ENCODE results near the gene SYCE1.
"Not testable (repeated sequence)": the region's sequence is repeated elsewhere in the genome, so short reads cannot be mapped to it uniquely, and the experiment has no call there.

SYCE1 gene, protein sequence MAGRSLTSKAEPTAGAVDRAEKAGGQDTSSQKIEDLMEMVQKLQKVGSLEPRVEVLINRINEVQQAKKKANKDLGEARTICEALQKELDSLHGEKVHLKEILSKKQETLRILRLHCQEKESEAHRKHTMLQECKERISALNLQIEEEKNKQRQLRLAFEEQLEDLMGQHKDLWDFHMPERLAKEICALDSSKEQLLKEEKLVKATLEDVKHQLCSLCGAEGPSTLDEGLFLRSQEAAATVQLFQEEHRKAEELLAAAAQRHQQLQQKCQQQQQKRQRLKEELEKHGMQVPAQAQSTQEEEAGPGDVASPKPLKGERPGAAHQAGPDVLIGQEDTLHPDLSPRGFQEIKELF

DNA sequence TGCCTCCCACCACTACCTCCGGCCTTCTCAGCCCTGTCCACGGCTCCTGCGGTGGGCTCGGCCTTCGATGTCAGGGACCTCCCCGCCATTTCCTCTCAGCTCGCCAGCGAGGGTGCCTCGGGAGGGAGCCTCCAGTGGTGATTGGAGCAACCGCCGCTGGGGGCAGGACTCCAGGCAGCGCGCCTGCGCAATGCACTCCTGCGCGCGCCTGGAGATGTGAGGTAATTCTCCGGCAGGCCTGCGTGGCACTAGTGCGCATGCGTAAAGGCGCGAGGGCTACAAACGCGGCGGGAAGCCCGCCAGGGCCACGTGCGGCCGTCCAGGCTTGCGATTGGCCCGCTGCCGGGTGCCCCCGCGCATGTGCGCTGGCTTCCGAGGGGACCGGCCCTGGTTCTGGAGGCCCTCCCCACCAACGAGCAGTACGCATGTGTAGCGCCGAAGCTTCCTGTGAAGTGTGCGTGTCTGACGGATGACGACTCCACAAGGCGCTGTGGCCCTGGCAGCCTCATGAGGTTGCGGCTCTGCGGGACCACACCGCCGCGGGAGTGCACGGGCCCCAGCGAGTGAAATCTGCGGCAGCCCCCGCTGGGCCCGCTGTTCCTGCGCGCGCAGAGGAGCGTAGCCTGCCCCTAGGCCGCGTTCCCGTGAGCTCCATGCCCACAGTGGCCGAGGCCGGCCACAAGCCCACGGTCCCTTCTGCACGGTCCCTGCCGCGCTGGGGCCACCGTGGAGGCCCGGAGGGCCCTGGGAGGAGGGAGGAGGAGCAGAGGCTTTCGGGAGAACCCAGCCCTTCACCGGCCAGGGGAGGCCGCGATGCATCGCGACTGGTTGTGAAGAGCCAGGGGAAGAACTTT, at the start of gene SYCE1:
Gene SYCE1 (minus strand): TSS at position 143 of the 854 bp plus-strand sequence. CDS start 54 bp downstream, at position 89.
- no peak for DNase-seq

DNA sequence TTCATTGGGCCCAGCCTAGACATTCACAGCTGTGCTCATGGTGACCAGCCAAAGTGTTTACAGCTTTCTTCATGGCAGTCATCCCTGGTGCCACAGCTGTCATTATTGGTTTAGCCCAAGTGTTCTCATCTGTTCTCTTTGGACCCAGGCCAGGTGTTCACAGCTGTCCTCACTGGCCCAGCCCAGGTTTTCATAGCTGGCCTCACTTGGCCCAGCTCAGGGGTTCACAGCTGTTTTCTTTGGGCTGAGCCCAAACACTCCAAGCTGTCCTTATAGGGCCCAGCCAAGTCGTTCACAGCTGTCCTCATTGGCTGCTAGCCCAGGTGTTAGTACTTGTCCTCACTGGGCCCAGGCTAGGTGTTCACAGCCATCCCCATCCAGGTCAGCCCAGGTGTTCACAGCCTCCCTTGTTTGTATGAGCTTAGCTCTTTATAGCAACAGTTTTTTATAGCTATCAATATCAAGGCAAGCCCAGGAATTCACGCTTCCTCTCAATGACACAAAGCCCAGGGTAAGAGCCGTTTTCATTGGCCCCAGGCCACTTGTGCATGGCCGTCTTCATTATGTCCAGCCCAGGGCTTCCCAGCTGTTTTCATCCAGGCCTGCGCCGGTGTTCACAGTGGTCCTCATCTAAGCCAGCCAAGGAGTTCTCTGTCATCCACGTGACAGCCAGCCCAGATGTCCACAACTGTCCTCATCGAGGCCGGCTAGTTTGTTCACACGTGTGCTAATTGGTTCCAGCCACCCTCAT, 49.6 kb upstream of the SYCE1 start:
- no peak for DNase-seq

DNA sequence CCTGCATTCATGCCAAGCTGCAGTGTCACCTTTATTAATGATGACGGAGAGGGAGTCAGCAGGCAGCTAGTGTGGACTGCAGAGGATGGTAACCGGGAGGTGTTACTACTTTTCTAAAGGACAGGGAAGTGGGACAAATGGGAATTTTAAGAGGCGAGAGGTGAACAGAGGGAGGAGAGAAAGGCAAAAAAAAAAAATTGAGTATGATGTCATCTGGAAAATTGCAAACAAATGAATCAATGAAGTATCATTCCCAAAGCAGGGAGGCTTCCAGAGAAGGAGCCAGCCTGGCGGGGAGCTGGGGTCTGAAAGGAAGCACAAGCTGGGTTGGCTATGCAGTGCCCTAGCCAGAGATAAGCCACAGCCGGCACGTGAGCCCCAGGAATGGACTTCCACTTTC, 48.3 kb upstream of the SYCE1 start:
- DNase-seq: no peak

DNA sequence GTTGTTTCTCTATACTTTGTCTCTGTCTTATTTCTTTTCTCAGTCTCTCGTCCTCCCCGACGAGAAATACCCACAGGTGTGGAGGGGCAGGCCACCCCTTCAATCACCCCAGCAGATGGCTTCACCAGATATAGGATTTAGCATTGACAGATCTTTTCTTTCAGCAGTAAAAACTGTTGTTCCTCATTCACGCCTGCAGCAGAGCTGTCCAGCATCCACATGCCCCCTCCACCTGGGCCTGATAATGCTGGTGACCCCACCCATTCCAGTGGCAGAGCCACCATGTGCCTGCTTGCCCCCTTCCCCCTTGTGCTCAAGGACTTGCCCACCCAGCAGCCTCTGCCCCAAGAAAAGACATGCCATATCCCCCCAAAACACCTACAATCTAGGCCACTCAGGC, 45.7 kb upstream of the SYCE1 start:
- DNase-seq: no peak

DNA sequence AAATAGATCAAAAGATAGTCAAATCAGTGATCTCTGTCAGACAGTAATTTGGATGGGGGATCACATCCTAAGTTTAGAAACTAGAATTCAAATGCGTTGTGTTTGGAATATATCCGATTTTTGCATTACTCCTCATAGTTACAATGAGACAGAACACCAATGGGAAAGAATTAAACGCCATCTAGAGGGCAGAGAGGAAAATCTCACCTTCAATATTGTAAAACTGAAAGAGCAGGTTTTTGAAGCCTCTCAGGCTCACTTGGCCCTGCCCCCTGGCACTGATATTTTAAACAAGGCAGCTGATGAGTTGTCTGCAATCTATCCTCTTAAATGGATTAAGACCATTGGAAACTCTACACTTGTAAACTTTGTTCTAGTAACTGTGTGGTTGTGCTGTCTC, 43.5 kb upstream of the SYCE1 start:
- no peak for DNase-seq

DNA sequence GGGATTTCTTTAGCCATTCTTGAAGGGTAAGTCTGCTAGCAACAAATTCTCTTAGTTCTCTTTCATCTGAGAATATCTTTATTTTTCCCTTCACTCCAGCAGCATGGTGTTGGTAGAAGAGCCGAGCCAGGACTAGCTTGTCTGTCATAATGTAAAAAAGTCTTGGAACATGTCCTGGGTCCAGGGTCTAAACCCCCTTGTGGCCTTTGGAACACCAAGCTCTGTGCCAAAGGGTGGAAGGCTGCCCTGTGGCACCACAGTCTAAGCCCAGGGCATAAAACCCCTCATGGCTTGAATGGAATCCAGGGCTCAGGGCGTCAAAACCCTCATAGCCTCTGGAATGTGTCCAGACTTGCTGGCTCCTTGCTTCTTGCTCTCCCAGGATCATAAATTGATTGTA, 38.1 kb upstream of the SYCE1 start:
- DNase-seq: not testable (repeated sequence)

DNA sequence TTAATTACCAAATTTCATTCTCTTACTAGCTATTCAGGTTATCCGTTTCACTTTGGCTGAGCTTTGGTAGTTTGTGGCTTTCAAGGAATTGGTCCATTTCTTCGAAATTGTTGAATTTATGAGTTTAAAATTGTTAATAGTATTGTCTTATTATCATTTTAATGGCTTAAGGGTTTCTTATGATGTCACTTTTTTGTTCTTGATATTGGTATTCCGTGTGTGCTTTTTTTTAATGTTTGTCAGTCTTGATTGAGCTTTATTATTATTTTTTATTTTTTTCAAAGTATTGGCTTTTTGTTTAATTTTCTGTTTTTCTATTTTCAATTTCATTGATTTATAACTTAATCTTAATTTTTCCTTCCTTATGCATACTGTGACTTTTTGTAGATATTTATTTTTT, 35.3 kb upstream of the SYCE1 start:
- no peak for DNase-seq

DNA sequence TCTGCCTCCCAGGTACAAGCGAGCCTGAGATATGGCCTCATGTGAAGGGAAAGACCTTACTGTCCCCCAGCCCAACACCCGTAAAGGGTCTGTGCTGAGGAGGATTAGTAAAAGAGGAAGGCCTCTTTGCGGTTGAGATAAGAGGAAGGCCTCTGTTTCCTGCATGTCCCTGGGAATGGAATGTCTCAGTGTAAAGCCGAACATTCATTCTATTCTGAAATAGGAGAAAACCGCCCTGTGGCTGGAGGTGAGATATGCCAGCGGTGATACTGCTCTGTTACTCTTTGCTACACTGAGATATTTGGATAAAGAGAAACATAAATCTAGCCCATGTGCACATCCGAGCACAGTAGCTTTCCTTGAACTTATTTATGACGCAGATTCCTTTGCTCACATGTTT, 34.5 kb upstream of the SYCE1 start:
- not testable (repeated sequence) for DNase-seq

DNA sequence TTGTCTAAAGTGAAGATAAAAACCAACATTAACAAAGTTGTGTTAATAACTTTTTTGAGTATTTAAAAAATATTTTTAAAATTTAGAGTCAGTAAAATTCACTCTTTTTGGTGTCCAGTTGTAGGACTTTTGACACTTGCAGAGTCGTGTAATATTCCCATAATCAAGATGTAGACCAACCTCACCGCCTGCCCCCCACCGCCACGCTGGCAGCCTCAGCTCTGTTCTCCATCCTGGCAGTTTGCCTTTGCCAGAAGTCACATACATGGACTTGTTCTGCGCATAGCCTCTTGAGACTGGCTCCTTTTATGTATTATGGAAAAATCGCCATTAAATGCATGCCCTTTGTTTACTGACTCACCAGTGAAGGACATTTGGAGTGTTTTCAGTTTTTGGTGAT, 27.3 kb upstream of the SYCE1 start:
- no peak for DNase-seq

DNA sequence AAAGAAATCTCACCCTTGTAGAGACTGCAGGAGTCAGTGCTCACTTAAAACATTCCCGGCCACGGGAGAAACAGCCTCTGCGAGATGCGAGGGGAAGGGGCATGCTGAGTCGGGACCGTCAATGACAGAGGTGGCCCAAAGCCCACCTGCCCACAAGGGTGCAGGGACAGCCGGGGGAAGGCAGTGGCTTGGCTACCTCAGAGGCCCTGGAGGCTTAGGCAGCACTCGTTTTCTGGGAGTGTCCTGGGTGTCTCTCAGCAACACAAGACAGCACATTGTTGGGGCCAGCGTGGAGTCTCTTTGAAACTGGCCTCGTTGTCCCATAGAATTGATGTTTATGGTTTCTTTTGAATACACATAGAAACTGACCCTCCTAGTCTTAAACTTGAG, 25.6 kb upstream of the SYCE1 start:
- DNase-seq: no peak

DNA sequence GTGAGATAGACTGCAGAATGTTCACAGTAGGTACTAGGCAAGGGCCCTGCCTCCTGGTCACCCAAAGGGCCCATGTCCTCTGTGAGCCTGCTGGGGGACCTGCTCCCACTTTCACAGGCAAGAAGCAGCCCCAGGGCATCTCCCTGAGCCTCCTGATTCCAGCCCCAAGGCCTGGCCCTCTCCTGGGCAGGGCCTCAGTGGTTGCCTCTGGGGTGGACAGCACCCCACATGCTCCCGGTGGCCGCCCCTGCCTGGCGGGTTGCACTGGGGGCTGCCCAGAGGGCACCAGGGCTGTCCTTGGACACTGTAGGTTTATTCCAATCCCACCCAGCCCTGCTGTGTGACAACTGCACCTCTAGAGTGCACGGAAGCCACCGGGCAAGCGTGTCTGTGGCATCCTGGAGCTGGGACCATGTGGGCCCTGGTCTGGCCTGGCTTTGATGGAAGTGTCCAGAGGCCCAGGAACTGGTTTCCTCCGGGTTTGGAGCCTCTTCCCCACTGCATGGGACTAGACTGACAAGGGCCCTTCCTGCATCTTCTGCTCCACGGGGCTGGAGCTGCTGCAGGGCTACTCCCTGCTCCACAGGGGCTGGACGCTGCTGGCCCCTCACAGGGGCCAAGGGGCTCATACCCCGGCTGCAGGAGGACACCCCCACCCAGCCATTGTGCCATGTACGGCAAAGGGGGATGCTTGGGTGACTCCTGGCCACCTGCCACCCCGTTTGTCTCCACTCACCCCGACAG, 25.0 kb upstream of the SYCE1 start:
- DNase-seq: no peak

DNA sequence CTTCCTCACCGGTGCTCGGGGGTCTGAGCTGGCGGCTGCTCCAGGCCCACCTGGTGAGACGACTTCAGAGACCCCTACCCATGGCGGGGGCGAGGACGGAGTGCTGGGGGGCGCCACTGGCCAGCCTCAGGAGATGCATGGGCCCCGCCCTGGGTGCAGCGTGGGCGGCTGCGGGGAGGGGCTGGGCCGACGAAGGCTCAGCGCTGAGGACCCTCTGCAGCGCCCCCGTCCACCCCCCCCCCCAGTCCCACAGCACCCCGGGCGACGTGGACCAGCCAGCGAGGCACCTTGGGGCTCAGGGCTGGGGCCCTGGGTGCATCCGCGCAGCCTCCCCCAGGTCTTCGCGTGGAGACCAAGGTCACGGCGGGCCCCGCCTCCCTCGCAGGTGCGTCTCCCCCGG, 11.7 kb upstream of the SYCE1 start:
- DNase-seq: not testable (repeated sequence)

DNA sequence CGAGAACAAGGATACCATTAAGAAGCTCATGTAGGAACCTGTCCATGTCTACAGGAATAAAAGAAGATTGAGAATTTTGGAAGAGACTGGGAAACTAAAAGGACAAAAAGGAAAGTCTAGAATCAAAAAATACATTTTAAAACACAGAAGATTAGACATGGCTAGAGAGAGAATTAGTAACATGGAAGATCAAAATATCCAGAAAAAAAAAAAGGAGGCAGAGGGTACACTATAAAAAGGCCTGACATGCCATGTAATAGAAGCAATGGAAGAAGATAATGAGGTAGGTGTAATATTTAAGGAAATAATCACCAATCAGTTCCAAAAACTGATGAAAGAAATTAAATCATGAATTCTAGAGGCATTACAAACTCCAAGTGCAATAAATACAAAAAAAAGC, 8.1 kb upstream of the SYCE1 start:
- not testable (repeated sequence) for DNase-seq

DNA sequence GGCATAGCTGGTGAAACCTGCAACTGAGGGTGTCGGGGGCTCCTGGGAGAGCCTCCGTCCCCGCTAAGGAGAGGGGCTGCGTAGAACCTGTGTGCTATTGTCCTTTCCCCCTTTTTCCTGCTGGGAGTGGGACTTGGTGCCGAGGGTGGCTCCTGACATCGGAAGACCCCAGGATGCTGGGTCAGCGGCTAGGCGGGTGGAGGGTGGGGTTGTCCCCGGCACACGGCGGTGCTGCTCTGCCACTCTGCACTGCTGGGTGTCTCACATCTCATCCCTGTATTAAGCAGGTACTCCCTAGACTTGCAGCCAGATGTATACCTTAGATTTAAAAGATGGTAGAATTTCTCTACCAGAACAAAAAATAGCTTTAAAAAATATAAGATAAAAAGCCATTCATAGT, 6.7 kb upstream of the SYCE1 start:
- DNase-seq: not testable (repeated sequence)

DNA sequence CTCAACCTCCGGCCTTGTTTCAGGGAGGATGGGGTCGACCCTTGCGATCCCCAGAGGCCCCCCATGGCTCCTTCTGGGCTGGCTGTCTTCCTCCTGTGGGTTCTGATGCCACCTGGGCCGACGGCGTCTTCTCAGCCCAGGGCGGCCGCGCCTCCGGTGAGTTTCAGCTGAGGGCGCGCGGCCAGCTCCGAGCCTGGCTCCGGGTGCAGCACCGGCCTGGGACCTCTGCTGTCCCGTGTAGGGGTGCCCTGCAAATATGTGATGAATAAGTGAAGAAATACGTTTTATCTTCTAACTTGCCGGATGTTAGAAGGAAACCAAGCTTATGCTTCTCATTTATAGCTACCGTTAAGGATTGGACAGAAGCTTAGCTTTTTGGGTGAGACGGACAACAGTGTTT, 4.4 kb upstream of the SYCE1 start:
- not testable (repeated sequence) for DNase-seq

DNA sequence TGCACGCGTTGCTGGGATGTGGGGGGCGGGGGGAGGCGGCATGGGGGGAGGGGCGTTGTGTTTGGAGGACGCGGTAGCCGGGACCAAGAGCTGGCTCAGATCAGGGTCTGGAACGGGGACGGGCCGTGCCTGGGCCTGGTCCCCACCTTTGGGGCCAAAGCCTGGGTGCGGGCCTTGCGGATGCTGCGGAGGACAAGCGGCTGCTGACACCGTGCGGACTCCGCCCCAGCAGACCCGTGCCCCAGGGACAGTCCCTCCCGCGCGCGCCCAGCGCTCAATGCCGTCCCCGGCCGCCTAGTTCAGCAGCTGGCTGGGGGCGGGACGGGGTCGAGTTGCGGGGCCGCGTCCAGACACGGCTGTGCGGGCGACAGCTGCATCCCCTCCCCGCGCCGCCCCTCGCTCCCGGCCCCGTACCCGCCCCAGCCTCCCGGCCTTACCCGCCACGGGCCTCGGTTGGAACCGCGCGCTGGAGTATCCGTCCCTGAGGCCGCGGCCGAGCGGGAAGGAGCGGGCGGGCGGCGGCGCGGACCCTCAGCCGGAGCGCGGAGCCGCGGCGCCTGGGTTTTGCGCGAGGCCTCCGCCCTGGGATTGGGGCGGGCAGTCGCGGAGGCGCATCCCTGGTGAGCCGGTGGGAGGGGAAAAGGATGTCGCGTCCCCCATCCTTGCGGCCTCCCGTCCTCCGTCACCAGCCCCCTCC, 3.6 kb upstream of the SYCE1 start:
- DNase-seq: not testable (repeated sequence)

DNA sequence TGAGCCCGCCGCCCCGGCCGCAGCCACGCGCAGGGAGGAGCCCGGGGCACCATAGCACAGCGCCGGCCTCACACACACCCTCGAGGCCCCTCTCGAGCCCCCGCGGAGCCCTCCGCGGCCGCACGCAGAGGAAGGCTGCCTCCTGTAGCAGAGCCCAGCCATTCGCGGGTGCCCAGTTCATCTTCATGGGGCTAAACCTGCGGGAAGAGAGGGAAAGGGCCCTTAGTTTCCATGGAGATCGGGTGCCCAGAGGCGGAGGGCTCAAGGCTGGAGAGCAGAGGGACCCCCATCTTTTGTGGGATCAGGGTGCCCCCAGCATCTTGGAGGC, 2.9 kb upstream of the SYCE1 start:
- no peak for DNase-seq

DNA sequence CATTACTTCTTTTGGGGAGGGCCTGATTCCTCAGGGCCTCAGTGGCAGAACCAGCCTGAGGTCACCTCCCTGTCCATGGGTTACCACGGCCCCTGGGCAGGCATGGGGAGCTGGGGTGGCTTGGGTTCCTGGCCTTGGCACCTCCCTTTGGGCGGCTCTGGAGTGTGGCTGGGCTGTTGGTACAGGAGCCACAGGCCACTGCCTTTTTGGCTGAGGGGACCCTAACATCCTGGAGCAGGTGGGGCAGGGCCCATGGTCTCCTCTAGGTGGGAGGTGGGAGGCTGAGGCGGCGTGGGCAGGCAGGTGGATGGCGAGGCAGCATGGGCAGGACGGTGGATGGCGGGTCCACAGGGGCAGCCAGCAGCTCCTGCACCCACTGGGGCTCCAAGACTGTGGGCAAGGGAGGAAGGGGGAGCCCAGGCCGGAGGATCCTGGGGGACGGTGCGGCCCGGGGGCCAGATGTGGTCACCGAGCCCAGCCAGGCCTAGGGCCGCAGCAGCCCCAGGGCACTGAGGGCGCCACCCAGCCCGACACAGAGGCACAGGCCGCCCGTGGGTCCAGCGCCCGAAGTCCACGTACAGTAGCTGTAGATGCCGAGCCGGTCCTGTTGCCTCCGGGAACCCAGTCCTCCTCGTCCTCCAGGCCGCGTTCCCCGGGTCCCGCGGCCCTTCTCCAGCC, 2.4 kb upstream of the SYCE1 start:
- DNase-seq: no peak

DNA sequence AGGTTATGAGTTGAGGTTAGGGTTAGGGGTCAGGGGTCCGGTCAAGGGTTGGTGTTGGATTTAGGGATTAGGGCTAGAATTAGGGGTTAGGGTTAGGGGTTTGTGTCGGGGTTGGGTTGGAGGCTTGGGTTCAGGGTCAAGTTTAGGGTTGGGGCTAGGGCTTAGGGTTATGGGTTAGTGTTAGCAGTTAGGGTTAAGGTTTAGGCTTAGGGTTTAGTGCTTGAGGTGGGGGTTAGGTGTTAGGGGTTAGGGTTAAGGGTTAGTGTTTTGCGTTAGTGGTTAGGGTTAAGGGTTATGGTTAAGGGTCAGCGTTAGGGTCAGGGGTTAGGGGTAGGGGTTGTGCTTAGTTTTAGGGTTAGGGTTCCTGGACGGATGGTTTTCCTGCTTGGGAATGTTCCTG, 1.7 kb upstream of the SYCE1 start:
- DNase-seq: no peak

DNA sequence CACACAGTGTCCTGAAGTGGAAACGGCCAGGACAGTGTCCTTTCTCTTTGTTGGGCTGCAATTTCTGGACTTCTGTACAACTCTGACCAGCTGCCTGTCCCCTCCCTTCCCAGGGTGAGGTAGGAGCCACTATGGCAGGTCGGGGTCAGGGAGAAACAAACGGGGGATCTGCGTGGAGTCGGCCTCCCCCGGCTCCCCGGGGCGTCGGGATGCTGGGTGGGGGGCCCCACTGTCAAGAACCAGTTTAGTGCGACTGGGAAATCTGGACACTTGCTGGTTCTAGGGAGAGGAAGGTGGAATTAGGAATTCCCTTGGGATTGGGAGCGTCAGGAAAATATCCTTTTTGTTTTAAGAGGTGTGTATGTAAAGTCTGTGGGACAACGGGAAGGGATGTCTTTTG, 567 bp downstream of the SYCE1 start:
- no peak for DNase-seq

DNA sequence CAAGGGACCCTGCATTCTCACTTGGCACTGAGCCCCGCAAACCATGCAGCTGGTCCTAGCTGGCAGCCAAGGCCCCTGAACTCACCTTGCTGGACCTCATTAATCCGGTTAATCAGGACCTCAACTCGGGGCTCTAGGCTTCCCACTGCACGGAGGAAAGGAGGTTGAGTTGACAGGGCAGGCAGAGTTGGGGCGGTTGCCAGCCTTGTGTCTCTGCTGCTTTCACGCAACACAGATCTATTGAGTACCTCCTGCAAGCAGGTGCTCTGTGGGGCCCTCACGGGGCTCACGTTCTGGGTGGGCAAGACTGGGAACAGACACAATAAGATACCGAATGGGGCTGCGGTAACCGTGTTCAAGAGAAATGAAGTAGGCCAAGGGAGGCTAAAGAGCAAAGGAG, 6.2 kb downstream of the SYCE1 start:
- no peak for DNase-seq

DNA sequence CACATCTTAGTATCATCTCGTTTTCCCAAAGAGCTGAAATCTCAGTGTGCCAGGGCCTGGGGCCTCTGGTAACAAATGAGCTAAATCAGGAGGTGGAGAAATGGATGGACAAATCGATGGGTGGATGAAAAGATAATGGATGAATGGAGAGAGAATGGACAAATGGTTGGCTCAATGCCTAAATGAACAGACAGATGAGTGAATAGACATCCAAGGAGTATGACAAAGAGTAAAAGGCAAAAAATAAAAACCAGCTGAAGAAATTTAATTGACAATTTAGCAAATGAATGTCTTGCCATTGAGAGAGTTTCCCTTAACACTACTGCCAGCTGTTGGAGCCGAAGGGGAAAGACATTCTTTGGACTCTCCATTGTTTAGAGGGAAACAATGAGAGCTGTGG, 8.0 kb downstream of the SYCE1 start:
- DNase-seq: no peak
